Caco-2 (cell line): ENCODE measurements around the gene CTIF. TPM values are rescaled to one million over a fixed set of nuclear protein-coding genes. Genes with fewer than 3 reads are reported as not detected.
A peak's percentile ranks its signal among the peaks of the same experiment; 100 is the strongest.

Source experiments
- BruUV-seq: library from RNA; stranded (reverse); fragments of 400-500 nt; replicated peaks from 2 replicates; lab custom pipeline; 2021; lab: Mats Ljungman, UMichigan
- CTCF ChIA-PET: fragments of 300-600 bp; sonication (Branson Sonifier 250); formaldehyde crosslinking; loops from one replicate; lab custom pipeline; 2022; ENCODE audit warnings: antibody characterized with exemption; lab: Charles Lee
- POLR2A ChIA-PET: fragments of 300-600 bp; sonication (Branson Sonifier 250); formaldehyde crosslinking; loops from one replicate; lab custom pipeline; 2022; ENCODE audit warnings: antibody characterized with exemption; lab: Charles Lee
- DNase-seq, 2 experiments: peaks; one replicate each; pipeline versions ENCODE4 v3.0.0 to v3.0.0-alpha.2; 2020 to 2022
- H3K27me3 ChIP-seq: replicated peaks from 2 replicates; pipeline ENCODE4 v1.6.0; 2011; ENCODE audit warnings: low read length; ENCODE audit not compliant: control insufficient read depth, insufficient read depth
- H3K36me3 ChIP-seq: 2 replicates; pipeline ENCODE4 v1.5.1; 2011; ENCODE audit warnings: low read length; ENCODE audit not compliant: control insufficient read depth, insufficient read depth
- H3K4me1 ChIP-seq: fragments of 250-450 bp; sonication (Bioruptor Pico); 2 replicates; pipeline ENCODE4 v1.5.1; 2020; ENCODE audit warnings: mild to moderate bottlenecking
- H3K4me3 ChIP-seq: 2 replicates; pipeline ENCODE4 v1.5.1; 2011; ENCODE audit warnings: low read depth, mild to moderate bottlenecking, control low read depth, low read length
- H3K9me3 ChIP-seq: fragments of 250-450 bp; sonication (Bioruptor Pico); 2 replicates; pipeline ENCODE4 v1.5.1; 2020; ENCODE audit warnings: mild to moderate bottlenecking, moderate library complexity
- H3K27ac Mint-ChIP-seq: one replicate; pipeline ENCODE4 v1.8.0; 2022; ENCODE audit warnings: mixed read lengths; ENCODE audit not compliant: unreplicated experiment
- H3K27me3 Mint-ChIP-seq: one replicate; pipeline ENCODE4 v1.8.0; 2022; ENCODE audit warnings: mixed read lengths; ENCODE audit not compliant: insufficient read depth, unreplicated experiment
- H3K36me3 Mint-ChIP-seq: one replicate; pipeline ENCODE4 v1.8.0; 2022; ENCODE audit warnings: mild to moderate bottlenecking, mixed read lengths; ENCODE audit not compliant: insufficient read depth, unreplicated experiment
- H3K4me1 Mint-ChIP-seq: one replicate; pipeline ENCODE4 v1.8.0; 2022; ENCODE audit warnings: low read depth, mixed read lengths; ENCODE audit not compliant: unreplicated experiment
- H3K4me3 Mint-ChIP-seq: one replicate; pipeline ENCODE4 v1.8.0; 2022; ENCODE audit warnings: mild to moderate bottlenecking, moderate library complexity, mixed read lengths; ENCODE audit not compliant: unreplicated experiment
- H3K9me3 Mint-ChIP-seq: one replicate; pipeline ENCODE4 v1.8.0; 2022; ENCODE audit warnings: mixed read lengths; ENCODE audit not compliant: unreplicated experiment
- CTCF ChIP-seq, 2 experiments: fragments of 200-600 bp in 1 of 2; IDR thresholded peaks; 1 replicate in 1 of 2; 2 replicates in 1 of 2; pipeline versions ENCODE4 v1.5.1 to v1.8.0; 2011 to 2022; ENCODE audit warnings: antibody characterized with exemption in 1 of 2, control low read depth in 1 of 2, inconsistent platforms in 1 of 2, low read depth in 1 of 2, low read length in 1 of 2, mild to moderate bottlenecking in 1 of 2, moderate library complexity in 1 of 2; ENCODE audit not compliant: insufficient read depth in 1 of 2, severe bottlenecking in 1 of 2, unreplicated experiment in 1 of 2
- intact Hi-C: fragments of 100-400 bp; cut with micrococcal nuclease; formaldehyde crosslinking; loops from one replicate; pipeline ENCODE4 v1.10.0; 2022; ENCODE audit not compliant: unreplicated experiment
- total RNA-seq: library from RNA; stranded (reverse); gene quantifications from 2 replicates; pipeline ENCODE4 v1.2.3, GENCODE V29; 2022

CTIF gene
- total RNA-seq, 1 experiment from 2014 or later: 19.9 TPM

DNA sequence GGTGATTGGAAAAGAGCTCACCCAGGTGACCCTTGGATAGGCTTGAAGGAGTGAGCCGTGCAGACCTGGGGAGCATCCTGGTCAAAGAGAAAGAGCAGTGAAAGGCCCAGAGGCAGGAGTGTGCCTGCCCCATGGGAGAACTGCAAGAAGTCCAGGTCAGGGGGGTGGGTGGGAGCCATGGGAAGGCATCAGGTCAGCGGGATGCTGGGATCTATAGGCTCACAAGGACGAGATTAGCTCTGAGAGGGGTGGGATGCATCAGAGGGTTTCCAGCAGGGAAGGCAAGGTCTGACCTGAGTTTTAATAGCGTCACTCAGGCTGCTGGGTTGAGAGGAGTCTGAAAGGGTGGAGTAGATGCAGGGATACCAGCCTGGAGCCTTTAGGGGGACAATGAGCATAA lies 253.3 kb downstream of the CTIF start:
- no peaks in the 10 kb centered on the region for H3K4me1 ChIP-seq
- ChIA-PET CTCF (no interaction called here), POLR2A (no interaction called here)
- Mint-ChIP-seq H3K27me3 (no peaks in the 10 kb centered on the region), H3K4me1 (no peaks in the 10 kb centered on the region), H3K9me3 (peaks cover 6% of the 10 kb centered on the region), H3K36me3 (peaks cover 8% of the 10 kb centered on the region), H3K27ac (peak overlapping the region; percentile 30), H3K4me3 (no peak overlapping the region)
- no peak for DNase-seq
- no peak overlapping the region for H3K4me3 ChIP-seq
- no peaks in the 10 kb centered on the region for H3K36me3 ChIP-seq
- H3K27me3 ChIP-seq: no peaks in the 10 kb centered on the region
- intact Hi-C loops: no loop called here
- H3K9me3 ChIP-seq: no peaks in the 10 kb centered on the region
- TF ChIP-seq CTCF (IDR thresholded peaks at IDR 0.05; ENCODE audit: insufficient read depth in 1 of 2, low read depth in 1 of 2, low read length in 1 of 2, severe bottlenecking in 1 of 2, unreplicated experiment in 1 of 2): no peak
- BruUV-seq: no TSS peak

DNA sequence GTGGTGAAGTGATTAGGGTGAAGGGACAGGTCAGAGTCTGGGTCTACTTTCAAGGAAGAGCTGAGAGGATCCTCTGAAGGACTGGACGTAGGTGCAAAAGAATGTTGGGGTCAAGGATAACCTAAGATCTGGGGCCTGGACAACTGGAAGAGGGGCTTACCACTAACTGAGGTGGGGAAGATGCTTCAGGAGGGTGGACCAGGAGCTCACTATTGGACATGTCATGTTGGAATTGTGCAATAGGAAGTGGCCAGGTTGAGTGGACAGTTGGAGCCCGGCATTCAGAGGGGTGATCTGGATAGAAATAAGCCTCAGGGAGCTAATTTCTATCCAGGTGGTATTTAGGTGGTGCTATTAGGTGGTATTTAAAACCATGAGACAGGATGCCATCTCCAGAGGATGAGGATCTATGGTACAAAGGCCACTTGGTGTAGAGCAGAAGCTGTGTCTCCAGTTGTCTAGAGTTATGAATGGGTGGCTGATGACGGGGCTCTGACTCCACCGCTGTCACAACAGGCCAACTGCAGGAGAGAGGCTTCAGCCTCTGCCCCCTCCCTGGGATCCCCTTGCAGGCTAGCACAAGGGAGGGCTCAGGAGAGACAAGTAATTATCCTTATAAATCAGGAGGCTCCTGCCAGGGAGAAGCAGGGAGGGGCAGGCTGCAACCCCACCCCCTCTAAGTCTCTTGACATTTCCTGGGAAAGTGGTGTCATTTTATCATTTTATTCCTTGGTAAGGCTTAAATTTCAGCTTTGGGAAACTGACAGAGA lies 254.0 kb downstream of the CTIF start:
- no TSS peak for BruUV-seq
- Mint-ChIP-seq H3K4me1 (no peaks in the 10 kb centered on the region), H3K9me3 (peaks cover 6% of the 10 kb centered on the region), H3K27ac (peak overlapping the region; percentile 30), H3K27me3 (no peaks in the 10 kb centered on the region), H3K4me3 (no peak overlapping the region), H3K36me3 (peaks cover 8% of the 10 kb centered on the region)
- Histone ChIP-seq H3K9me3 (no peaks in the 10 kb centered on the region), H3K36me3 (no peaks in the 10 kb centered on the region), H3K27me3 (no peaks in the 10 kb centered on the region), H3K4me3 (no peak overlapping the region), H3K4me1 (no peaks in the 10 kb centered on the region)
- CTCF ChIA-PET: no interaction called here
- intact Hi-C loops: no loop called here
- TF ChIP-seq CTCF (IDR thresholded peaks at IDR 0.05; ENCODE audit: insufficient read depth in 1 of 2, low read depth in 1 of 2, low read length in 1 of 2, severe bottlenecking in 1 of 2, unreplicated experiment in 1 of 2): no peak
- POLR2A ChIA-PET: no interaction called here
- no peak for DNase-seq

DNA sequence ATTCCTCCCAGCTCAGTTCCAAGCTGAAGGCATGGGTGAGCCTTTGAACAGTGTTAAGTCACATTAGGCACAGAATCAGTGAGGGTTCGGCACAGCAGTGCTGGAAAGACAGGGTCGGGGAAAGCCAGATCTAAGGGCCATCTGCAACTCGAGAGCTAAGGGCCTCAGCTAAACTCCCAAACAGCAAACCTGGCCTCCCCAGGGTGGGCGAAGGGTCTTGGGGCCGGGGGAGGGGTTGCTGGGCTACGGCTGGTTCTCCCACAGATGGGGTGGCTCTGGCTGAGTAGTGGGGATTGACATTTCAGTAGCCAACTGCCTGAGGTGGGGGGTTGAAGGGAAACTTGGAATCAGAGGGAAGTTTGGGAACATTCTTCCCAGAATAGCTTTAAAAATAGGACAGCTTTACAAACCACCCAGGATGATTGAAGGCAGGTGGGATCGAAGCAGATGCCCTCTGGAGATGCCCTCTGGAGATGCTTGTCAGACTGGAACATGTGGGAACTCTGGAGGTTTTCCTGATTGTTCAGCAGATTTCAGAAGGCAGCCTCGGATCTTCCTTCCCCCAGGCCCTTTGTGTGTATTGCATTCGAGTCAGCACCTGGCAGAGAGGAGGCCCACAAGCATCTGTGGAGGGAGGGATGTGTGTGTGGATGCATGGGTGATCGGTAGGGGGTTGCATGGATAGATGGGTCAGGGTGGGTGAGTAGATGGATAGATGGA lies 255.6 kb downstream of the CTIF start:
- Histone ChIP-seq H3K27me3 (no peaks in the 10 kb centered on the region), H3K4me1 (no peaks in the 10 kb centered on the region), H3K4me3 (no peak overlapping the region), H3K9me3 (no peaks in the 10 kb centered on the region), H3K36me3 (no peaks in the 10 kb centered on the region)
- H3K9me3 Mint-ChIP-seq: peaks cover 6% of the 10 kb centered on the region
- ChIA-PET CTCF (no interaction called here), POLR2A (no interaction called here)
- H3K27ac Mint-ChIP-seq: no peak overlapping the region
- H3K36me3 Mint-ChIP-seq: peaks cover 8% of the 10 kb centered on the region
- H3K27me3 Mint-ChIP-seq: no peaks in the 10 kb centered on the region
- TF ChIP-seq CTCF (IDR thresholded peaks at IDR 0.05; ENCODE audit: insufficient read depth in 1 of 2, low read depth in 1 of 2, low read length in 1 of 2, severe bottlenecking in 1 of 2, unreplicated experiment in 1 of 2): no peak
- H3K4me3 Mint-ChIP-seq: no peak overlapping the region
- intact Hi-C loops: no loop called here
- H3K4me1 Mint-ChIP-seq: no peaks in the 10 kb centered on the region
- BruUV-seq: no TSS peak
- no peak for DNase-seq
